GM20431 (cell line): ENCODE data around the gene C1orf50.
"Not testable (repeated sequence)": the region's sequence is repeated elsewhere in the genome, so short reads cannot be mapped to it uniquely, and the experiment has no call there.

ENCODE experiments used
- in situ Hi-C: fragments of 300-500 bp; cut with MseI, MboI; formaldehyde crosslinking; loops from one replicate; pipeline ENCODE4 v1.15.0; 2020; ENCODE audit warnings: low sequenced_read_pairs; ENCODE audit not compliant: unreplicated experiment

The C1orf50 gene

GRCh38 chr1:42766741-42767509 lies at the start of gene C1orf50, which contains the start of gene P3H1:
Gene C1orf50 (plus strand): TSS chr1:42767249. CDS start chr1:42767312, 63 bp downstream.
Gene P3H1 (minus strand): TSS chr1:42767028. CDS start chr1:42766971, 57 bp downstream.
- in situ Hi-C loops = no loop called here

- in situ Hi-C loops = no loop called here
Observed at GRCh38 chr1:42720868-42721267, 46.2 kb upstream of the C1orf50 start.

- in situ Hi-C loops = no loop called here
Observed at GRCh38 chr1:42721926-42722325, 45.1 kb upstream of the C1orf50 start.

GRCh38 chr1:42722403-42722802 lies 44.6 kb upstream of the C1orf50 start:
- in situ Hi-C loops = not testable (repeated sequence)

- in situ Hi-C loops = no loop called here
Observed at GRCh38 chr1:42723511-42723910, 43.5 kb upstream of the C1orf50 start.

- in situ Hi-C loops = loop anchor here (25.0 kb wide), 1 partner anchor 364 kb away; no protein-coding TSS in a partner anchor
Observed at GRCh38 chr1:42725820-42726219, 41.2 kb upstream of the C1orf50 start.

- in situ Hi-C loops = loop anchor here (25.0 kb wide), 1 partner anchor 368 kb away; no protein-coding TSS in a partner anchor
Observed at GRCh38 chr1:42730002-42730401, 37.0 kb upstream of the C1orf50 start.

- in situ Hi-C loops = loop anchor here (25.0 kb wide), 1 partner anchor 369 kb away; no protein-coding TSS in a partner anchor
Observed at GRCh38 chr1:42730988-42731387, 36.1 kb upstream of the C1orf50 start.

GRCh38 chr1:42731585-42731984 lies 35.5 kb upstream of the C1orf50 start:
- in situ Hi-C loops = loop anchor here (25.0 kb wide), 1 partner anchor 369 kb away; no protein-coding TSS in a partner anchor

GRCh38 chr1:42732126-42732680 lies 34.8 kb upstream of the C1orf50 start:
- in situ Hi-C loops = loop anchor here (25.0 kb wide), 1 partner anchor 370 kb away; no protein-coding TSS in a partner anchor

- in situ Hi-C loops = loop anchor here (25.0 kb wide), 1 partner anchor 371 kb away; no protein-coding TSS in a partner anchor
Observed at GRCh38 chr1:42733415-42734200, 33.4 kb upstream of the C1orf50 start.

GRCh38 chr1:42734201-42735035 lies 32.6 kb upstream of the C1orf50 start:
- in situ Hi-C loops = loop anchor here (25.0 kb wide), 1 partner anchor 372 kb away; no protein-coding TSS in a partner anchor

- in situ Hi-C loops = loop anchor here (25.0 kb wide), 1 partner anchor 373 kb away; no protein-coding TSS in a partner anchor
Observed at GRCh38 chr1:42735056-42735455, 32.0 kb upstream of the C1orf50 start.

- in situ Hi-C loops = loop anchor here (25.0 kb wide), 1 partner anchor 373 kb away; no protein-coding TSS in a partner anchor
Observed at GRCh38 chr1:42735477-42736105, 31.5 kb upstream of the C1orf50 start.

- in situ Hi-C loops = loop anchor here (25.0 kb wide), 1 partner anchor 374 kb away; no protein-coding TSS in a partner anchor
Observed at GRCh38 chr1:42736152-42736551, 30.9 kb upstream of the C1orf50 start.

- in situ Hi-C loops = loop anchor here (25.0 kb wide), 1 partner anchor 374 kb away; no protein-coding TSS in a partner anchor
Observed at GRCh38 chr1:42736571-42737200, 30.4 kb upstream of the C1orf50 start.

GRCh38 chr1:42737257-42737656 lies 29.8 kb upstream of the C1orf50 start:
- in situ Hi-C loops = loop anchor here (25.0 kb wide), 1 partner anchor 375 kb away; no protein-coding TSS in a partner anchor
